Mammary microvascular endothelial cell (primary cell): Measurements from ENCODE around the gene RASIP1. TPM values are rescaled to one million over a fixed set of nuclear protein-coding genes. Genes with fewer than 3 reads are reported as not detected.

Source experiments
- total RNA-seq: library from RNA; depleted of rRNA; stranded (reverse); fragments of >200 nt; gene quantifications from 2 replicates; pipeline ENCODE4 v1.2.3, GENCODE V29; 2015

The RASIP1 gene
- total RNA-seq = 196 and 205 TPM in 2 replicates

DNA sequence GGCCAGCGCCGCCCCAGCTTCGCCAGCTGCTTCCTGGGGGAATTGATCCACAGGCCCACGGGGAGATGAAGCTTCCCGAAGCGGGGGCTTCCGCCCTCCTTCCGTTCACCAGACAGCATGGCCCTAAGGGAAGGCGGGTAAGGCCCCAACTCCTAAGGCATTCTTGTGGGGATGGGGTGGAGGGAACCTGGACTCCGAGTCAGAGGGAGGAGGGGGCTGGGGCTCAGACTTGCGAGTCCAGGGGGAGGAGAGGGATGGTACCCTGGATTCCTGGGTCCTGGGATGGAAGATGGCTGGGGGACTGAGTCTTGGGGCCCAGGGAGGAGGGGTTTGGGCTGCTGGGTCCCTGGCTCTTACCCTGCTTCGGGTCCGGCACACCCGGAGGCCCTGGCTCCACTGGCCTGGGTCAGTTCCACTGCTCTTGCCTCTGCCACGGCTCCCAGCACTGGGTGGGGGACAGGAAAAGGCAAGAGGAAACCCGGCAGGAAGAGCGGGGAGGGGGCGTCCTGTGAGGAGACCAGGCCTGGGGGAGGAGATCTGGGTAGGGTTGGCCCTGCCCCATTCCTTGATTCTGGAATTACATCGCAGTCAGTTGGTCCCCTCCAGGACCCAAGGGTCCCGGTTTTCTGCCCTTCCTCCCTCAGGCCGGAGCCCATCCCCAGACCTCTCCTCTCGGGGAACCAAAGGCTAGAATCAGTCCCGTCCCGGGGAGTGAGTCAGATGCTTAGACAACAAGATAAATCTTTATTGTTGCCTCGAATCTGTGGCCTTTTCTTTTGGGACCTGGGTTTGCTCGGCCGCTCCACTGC lies at the start of gene RASIP1:
Gene RASIP1 (minus strand): TSS at position 447 of the 809 bp plus-strand sequence. CDS start 328 bp downstream, at position 119.

DNA sequence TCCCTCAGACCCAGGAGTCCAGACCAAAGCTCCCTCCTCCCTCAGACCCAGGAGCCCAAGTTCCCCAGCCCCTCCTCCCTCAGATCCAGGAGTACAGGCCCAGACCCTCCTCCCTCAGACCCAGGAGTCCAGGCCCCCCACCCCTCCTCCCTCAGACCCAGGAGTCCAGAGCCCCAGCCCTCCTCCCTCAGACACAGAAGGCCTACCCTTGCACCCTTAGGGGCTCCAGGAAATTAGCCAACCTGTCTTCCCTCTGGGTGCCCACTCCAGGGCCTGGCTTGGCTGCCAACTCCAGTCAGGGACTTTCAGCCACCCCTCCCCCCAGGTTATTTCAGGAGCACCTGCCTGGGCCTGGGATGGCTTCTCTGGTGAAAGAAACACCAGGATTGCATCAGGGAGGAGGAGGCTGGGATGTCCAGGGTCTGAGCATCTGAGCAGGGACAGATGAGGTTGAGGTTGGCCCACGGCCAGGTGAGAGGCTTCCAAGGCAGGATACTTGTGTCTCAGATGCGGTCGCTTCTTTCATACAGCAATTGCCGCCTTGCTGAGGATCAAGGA lies 14.8 kb upstream of the RASIP1 start, which contains the start of gene FGF21:
Gene FGF21 (plus strand): TSS at position 441 of the 558 bp plus-strand sequence. CDS start 713 bp downstream, outside the sequence.

GRCh38 chr19:48752496-48753365 lies 12.3 kb upstream of the RASIP1 start, which contains the start of gene FUT1:
Gene FUT1 (minus strand): TSS chr19:48752641. CDS start chr19:48751281, 1,360 bp downstream.

DNA sequence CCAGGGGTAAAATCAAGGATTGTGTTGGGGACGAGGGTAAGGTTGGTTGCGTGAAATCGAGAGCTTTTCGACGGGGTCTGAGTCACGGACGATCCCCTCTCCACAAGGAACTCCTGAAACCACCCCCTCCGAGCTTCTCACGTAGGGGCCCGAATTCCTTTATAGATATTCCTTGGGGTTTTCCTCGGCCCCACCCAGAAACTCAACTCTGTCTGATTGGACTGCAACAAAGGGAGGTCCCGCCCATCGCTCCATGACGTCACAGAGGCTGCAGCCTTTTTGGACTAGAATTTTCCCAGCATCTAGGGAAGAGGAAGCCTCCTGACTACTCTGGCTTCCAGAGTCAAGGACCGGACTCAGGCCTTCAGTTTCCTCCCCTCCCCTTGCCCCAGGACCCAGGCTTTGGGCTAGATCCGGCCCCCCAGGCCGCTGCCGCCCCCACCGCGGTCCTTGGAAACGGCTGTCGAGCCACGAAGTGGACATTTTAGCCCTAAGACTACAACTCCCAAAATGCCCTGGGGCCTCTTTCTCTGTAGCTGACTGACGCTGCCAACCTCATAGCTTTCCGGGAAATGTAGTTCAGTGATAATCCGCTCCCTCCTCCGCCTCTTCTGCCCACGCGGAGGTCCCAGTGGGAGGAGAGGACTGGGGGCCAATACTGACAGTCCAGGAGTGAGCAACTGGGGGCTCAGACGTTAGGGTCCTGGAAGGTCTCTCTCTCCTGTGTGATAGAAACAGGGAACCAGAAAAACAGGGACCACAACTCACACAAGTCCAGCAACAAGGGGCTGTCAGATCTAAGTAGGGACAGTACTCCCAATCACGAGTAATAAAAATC lies 6.5 kb upstream of the RASIP1 start, which contains the start of gene IZUMO1:
Gene IZUMO1 (minus strand): TSS at position 172 of the 838 bp plus-strand sequence. CDS start 1,050 bp downstream, outside the sequence.

GRCh38 chr19:48719263-48720171 lies 20.9 kb downstream of the RASIP1 start, which contains the start of gene MAMSTR:
Gene MAMSTR (minus strand): TSS chr19:48719725. CDS start chr19:48719031, 694 bp downstream.

GRCh38 chr19:48695743-48696352 lies 44.6 kb downstream of the RASIP1 start, which contains the start of gene FUT2:
Gene FUT2 (plus strand): TSS chr19:48695971. CDS start chr19:48702957, 6,986 bp downstream.

DNA sequence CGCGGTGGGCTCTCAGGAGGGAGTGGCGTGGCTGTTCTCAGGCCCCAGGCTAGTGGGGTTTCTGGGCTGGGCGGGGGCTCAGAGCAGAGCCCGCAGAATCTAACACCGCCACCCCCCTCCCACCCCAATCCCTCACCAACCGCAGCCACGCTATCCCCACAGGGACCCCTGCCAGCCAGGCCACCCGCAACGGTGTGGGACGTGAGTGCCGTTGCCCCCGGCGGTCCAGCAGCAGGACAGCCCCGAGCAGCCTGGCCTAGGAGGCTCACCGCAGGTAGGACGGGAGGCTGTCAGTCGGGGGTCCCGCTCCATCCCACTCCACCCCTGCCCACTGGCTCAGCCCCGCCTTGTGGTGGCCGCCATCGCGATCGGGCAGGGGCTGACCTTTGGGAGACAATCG lies 67.4 kb downstream of the RASIP1 start, which contains the start of gene NTN5:
Gene NTN5 (minus strand): TSS at position 24 of the 400 bp plus-strand sequence. CDS start 2,031 bp downstream, outside the sequence.

Other genes with a start within 250 kb of the RASIP1 start
- 0.05 TPM in 1 of 2 replicates, not detected in the other for gene LMTK3, start 228.8 kb downstream of the RASIP1 start, total RNA-seq
- gene SULT2B1, start 188.4 kb downstream of the RASIP1 start, total RNA-seq = not detected in 2 replicates
- gene SPACA4, start 133.9 kb downstream of the RASIP1 start, total RNA-seq = not detected in 2 replicates
- gene FAM83E, start 125.5 kb downstream of the RASIP1 start, total RNA-seq = 0.33 TPM in 1 of 2 replicates, not detected in the other
- gene RPL18, start 121.4 kb downstream of the RASIP1 start, total RNA-seq = 2,122 and 2,588 TPM in 2 replicates
- gene SPHK2, start 121.1 kb downstream of the RASIP1 start, total RNA-seq = 12.4 and 14.3 TPM in 2 replicates
- 0.13 and 1.8 TPM in 2 replicates for gene DBP, start 103.2 kb downstream of the RASIP1 start, total RNA-seq
- gene CA11, start 94.4 kb downstream of the RASIP1 start, total RNA-seq = 0.07 and 0.54 TPM in 2 replicates
- 0.07 TPM in 1 of 2 replicates, not detected in the other for gene NTN5, start 67.6 kb downstream of the RASIP1 start, total RNA-seq
- gene FUT2, start 44.6 kb downstream of the RASIP1 start, total RNA-seq = not detected in 2 replicates
- gene MAMSTR, start 20.9 kb downstream of the RASIP1 start, total RNA-seq = 0.67 and 1.6 TPM in 2 replicates
- 0.47 TPM in 1 of 2 replicates, not detected in the other for gene IZUMO1, start 6.3 kb upstream of the RASIP1 start, total RNA-seq
- gene FUT1, start 12.0 kb upstream of the RASIP1 start, total RNA-seq = 5.3 and 6.6 TPM in 2 replicates
- gene FGF21, start 14.9 kb upstream of the RASIP1 start, total RNA-seq = not detected in 2 replicates
- 69.9 and 77.6 TPM in 2 replicates for gene BCAT2, start 70.4 kb upstream of the RASIP1 start, total RNA-seq
- gene HSD17B14, start 95.9 kb upstream of the RASIP1 start, total RNA-seq = 12.5 and 13.3 TPM in 2 replicates
- gene PLEKHA4, start 128.0 kb upstream of the RASIP1 start, total RNA-seq = 0.93 and 0.98 TPM in 2 replicates
- 77.9 and 85.9 TPM in 2 replicates for gene PPP1R15A, start 131.8 kb upstream of the RASIP1 start, total RNA-seq
- gene TULP2, start 158.1 kb upstream of the RASIP1 start, total RNA-seq = not detected in 2 replicates
- 222 and 225 TPM in 2 replicates for gene NUCB1, start 159.7 kb upstream of the RASIP1 start, total RNA-seq
- not detected in 2 replicates for gene DHDH, start 193.1 kb upstream of the RASIP1 start, total RNA-seq
- gene BAX, start 214.3 kb upstream of the RASIP1 start, total RNA-seq = 183 and 190 TPM in 2 replicates
- gene FTL, start 224.7 kb upstream of the RASIP1 start, total RNA-seq = 3,431 and 3,702 TPM in 2 replicates